Transverse colon (tissue), 4 donors: ENCODE results near the gene ELMO3. TPM values are rescaled to one million over a fixed set of nuclear protein-coding genes. Genes with fewer than 3 reads are reported as not detected.

Experiments
- DNase-seq: peaks from one replicate; pipeline ENCODE4 v3.0.0-alpha.2; 2019
- H3K27ac ChIP-seq, 4 donors: fragments of 200-600 bp; sonication (generic); 2 replicates each; pipeline ENCODE4 v1.5.1; 2016 to 2018; ENCODE audit warnings: inconsistent platforms in 4 of 4
- H3K27me3 ChIP-seq: fragments of 200-600 bp; sonication (generic); 2 replicates; pipeline ENCODE4 v1.5.1; 2017; ENCODE audit warnings: inconsistent platforms
- H3K36me3 ChIP-seq, 4 donors: fragments of 200-600 bp; sonication (generic); 2 replicates each; pipeline ENCODE4 v1.5.1; 2017 to 2019; ENCODE audit warnings: inconsistent platforms in 4 of 4
- H3K4me1 ChIP-seq, 4 donors: fragments of 200-600 bp; sonication (generic); 2 replicates each; pipeline ENCODE4 v1.5.1; 2017 to 2020; ENCODE audit warnings: inconsistent platforms in 4 of 4
- H3K4me3 ChIP-seq, 4 donors: fragments of 200-600 bp; sonication (generic); 1 replicate in 1 of 4; 2 replicates in 3 of 4; pipeline versions ENCODE4 v1.5.1 to v1.6.1; 2017 to 2019; ENCODE audit warnings: inconsistent platforms in 4 of 4
- H3K9me3 ChIP-seq, 2 donors: fragments of 200-600 bp; sonication (generic); 2 replicates each; pipeline ENCODE4 v1.5.1; 2017 to 2019; ENCODE audit warnings: inconsistent platforms in 2 of 2
- EP300 ChIP-seq: sonication (generic); formaldehyde crosslinking; IDR thresholded peaks from one replicate; pipeline ENCODE4 v1.6.1; 2017; ENCODE audit warnings: antibody characterized with exemption, low read depth
- POLR2A ChIP-seq: fragments of 450-650 bp; IDR thresholded peaks from one replicate; pipeline ENCODE4 v1.6.1; 2016; ENCODE audit warnings: antibody characterized with exemption, mild to moderate bottlenecking, moderate library complexity
- POLR2AphosphoS5 ChIP-seq, 3 donors: sonication (generic); formaldehyde crosslinking; IDR thresholded peaks; one replicate each; pipeline ENCODE4 v1.6.1; 2016; ENCODE audit warnings: antibody characterized with exemption in 3 of 3
- WGBS, 2 donors: methylation state at CpG; one replicate each; pipeline ENCODE4 v1.1.5; 2018; ENCODE audit warnings: low coverage in 1 of 2; 5-methylcytosine and 5-hydroxymethylcytosine counted together
- in situ Hi-C, 4 donors: fragments of 200-750 bp; cut with MboI; loops; one replicate each; pipeline versions ENCODE4 v1.15.0 to v1.15.1; 2017; ENCODE audit warnings: low sequenced_read_pairs in 3 of 4, low pct_ligation_motif_present in 1 of 4, low pct_unique_long_range_greater_than_20kb in 1 of 4
- intact Hi-C: fragments of 100-400 bp; cut with DNase I; formaldehyde crosslinking; loops from one replicate; pipeline ENCODE4 v1.15.1; 2023; ENCODE audit warnings: low total_unique reads
- total RNA-seq, 4 donors: library from RNA; depleted of rRNA; stranded (reverse); fragments of >200 nt; gene quantifications; one replicate each; pipeline ENCODE4 v1.1.0, GENCODE V29; 2016
- TF ChIP-seq, protein P1 (sequence below), 5 experiments: fragments of 200-600 bp in 3 of 5; fragments of 450-650 bp in 2 of 5; sonication (generic) in 3 of 5; IDR thresholded peaks; 1 replicate in 2 of 5; 2 replicates in 3 of 5; pipeline ENCODE4 v1.5.1; 2016 to 2017; ENCODE audit warnings: antibody characterized with exemption in 5 of 5, inconsistent platforms in 3 of 5, mild to moderate bottlenecking in 2 of 5, moderate library complexity in 1 of 5

ELMO3 gene
- total RNA-seq, 4 donors from 2014 or later, result 61.0 to 91.5 (median 77.7) TPM

DNA sequence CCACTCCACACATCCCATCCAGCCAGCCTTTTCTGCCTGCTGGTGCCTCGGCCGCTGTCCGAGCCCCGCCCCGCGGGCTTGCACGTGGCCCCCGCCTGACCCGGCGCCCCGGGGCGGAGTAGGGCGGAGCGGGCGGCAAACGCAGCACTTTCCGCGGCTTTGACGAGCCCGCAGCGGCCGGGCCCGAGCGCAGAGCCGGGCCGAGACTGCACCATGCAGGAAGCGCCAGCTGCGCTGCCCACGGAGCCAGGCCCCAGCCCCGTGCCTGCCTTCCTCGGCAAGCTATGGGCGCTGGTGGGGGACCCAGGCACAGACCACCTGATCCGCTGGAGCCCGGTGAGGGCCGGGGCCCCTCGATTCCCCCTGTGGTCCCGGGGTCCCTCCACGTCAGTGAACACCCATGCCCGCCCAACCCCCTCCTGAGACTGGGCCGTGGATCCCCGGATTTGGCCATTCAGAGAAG, 34.3 kb upstream of the ELMO3 start, which contains the start of gene HSF4:
Gene HSF4 (plus strand): TSS at position 147 of the 463 bp plus-strand sequence. CDS start 67 bp downstream, at position 214.
- intact Hi-C loops, result no loop called here
- peaks cover 56% of the 10 kb centered on the region for H3K27me3 ChIP-seq
- H3K4me1 ChIP-seq, result peaks cover 19 to 65% (median 48%) of the 10 kb centered on the region in 4 donors
- peak within 1 kb of the TSS in 3 of 4 donors; percentile 12 to 38 (median 29) for H3K4me3 ChIP-seq
- TF ChIP-seq POLR2A (peak; percentile 7), POLR2AphosphoS5 (IDR thresholded peaks at IDR 0.05) (peak in 2 of 3 donors; percentile 17 to 32), EP300 (no peak)
- TF ChIP-seq, protein P1, sequence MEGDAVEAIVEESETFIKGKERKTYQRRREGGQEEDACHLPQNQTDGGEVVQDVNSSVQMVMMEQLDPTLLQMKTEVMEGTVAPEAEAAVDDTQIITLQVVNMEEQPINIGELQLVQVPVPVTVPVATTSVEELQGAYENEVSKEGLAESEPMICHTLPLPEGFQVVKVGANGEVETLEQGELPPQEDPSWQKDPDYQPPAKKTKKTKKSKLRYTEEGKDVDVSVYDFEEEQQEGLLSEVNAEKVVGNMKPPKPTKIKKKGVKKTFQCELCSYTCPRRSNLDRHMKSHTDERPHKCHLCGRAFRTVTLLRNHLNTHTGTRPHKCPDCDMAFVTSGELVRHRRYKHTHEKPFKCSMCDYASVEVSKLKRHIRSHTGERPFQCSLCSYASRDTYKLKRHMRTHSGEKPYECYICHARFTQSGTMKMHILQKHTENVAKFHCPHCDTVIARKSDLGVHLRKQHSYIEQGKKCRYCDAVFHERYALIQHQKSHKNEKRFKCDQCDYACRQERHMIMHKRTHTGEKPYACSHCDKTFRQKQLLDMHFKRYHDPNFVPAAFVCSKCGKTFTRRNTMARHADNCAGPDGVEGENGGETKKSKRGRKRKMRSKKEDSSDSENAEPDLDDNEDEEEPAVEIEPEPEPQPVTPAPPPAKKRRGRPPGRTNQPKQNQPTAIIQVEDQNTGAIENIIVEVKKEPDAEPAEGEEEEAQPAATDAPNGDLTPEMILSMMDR (IDR thresholded peaks at IDR 0.05), result no peak
- H3K9me3 ChIP-seq, result no peaks in the 10 kb centered on the region
- H3K36me3 ChIP-seq, result no peaks in the 10 kb centered on the region
- in situ Hi-C loops, result loop anchor here in 2 of 4 donors (25.0 kb wide), 2 partner anchors 177 to 202 kb away; partner anchors contain the start of genes CES3 (in 1 of the 2) and CES4A (in 1 of the 2)
- 4% methylated on average over 22 of the region's 41 CpGs; no CpG with 5 or more reads in 1 of the 2 donors for WGBS, 2 donors
- DNase-seq, result peak; percentile 79
- peak within 1 kb of the TSS; percentile 11 to 72 (median 58) for H3K27ac ChIP-seq

DNA sequence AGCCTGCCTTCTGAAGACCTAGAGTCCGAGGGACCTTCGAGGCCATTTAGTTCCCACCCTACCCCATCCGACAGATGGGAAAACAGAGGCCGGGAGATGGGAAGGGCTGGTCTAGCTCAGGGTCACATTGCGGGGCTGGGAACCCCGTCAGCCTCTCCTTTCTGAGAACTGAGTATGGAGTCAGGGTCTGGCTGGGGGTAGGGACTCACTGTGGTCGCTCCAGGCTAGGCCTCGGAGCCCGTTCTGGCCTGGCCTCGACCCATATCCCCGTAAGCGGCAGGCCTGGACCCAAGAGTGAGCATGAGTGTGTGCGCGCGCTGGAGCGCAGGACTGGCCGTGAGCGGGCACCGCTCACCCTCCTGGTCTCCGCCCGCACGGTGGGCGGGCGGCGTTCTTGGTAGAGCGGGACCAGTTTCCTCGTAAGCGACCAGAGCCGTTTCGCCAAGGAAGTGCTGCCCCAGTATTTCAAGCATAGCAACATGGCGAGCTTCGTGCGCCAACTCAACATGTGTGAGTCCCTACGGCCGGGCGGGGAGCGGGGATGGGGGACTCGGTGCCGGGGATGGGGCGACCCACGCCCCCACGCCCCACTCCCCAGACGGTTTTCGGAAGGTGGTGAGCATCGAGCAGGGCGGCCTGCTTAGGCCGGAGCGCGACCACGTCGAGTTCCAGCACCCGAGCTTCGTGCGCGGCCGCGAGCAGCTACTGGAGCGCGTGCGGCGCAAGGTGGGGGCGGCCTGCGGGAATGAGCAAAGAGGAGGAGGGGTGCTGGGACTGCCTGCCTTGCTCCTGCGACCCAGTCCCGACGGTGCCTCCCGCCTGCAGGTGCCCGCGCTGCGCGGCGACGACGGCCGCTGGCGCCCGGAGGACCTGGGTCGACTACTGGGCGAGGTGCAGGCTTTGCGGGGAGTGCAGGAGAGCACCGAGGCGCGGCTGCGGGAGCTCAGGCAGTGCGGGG, 33.5 kb upstream of the ELMO3 start:
- intact Hi-C loops, result no loop called here

DNA sequence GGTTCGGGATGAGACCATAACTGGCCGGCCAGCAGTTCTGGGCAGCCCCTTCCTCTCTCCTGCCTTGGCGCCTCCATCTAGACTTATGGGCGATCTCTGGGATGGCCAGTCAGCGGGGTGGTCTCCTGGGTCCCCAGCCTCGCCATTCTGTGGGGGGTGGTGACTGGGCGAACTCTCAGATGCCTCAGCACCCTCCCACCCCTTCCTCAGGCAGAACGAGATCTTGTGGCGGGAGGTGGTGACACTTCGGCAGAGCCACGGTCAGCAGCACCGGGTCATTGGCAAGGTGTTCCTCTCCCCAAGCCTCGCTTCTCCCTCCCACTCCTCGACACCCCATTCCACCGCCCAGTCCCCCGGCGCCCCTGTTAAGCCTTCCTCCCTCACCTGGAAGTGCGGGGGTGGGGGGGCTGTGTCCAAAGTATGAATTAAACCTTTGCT, 32.8 kb upstream of the ELMO3 start:
- no peak for TF ChIP-seq POLR2A
- TF ChIP-seq, protein P1 (IDR thresholded peaks at IDR 0.05), result no peak
- no peak for TF ChIP-seq EP300
- no peak for TF ChIP-seq POLR2AphosphoS5 (IDR thresholded peaks at IDR 0.05)
- no peaks in the 10 kb centered on the region for H3K36me3 ChIP-seq
- H3K27me3 ChIP-seq, result peaks cover 56% of the 10 kb centered on the region
- 48% methylated on average over 17 of the region's 18 CpGs; no CpG with 5 or more reads in 1 of the 2 donors for WGBS, 2 donors
- intact Hi-C loops (no loop called here), in situ Hi-C loops (loop anchor here in 2 of 4 donors (25.0 kb wide), 2 partner anchors 179 to 204 kb away; partner anchors contain the start of genes CES3 (in 1 of the 2) and CES4A (in 1 of the 2))
- peaks cover 22 to 73% (median 55%) of the 10 kb centered on the region in 4 donors for H3K4me1 ChIP-seq
- no peak for DNase-seq
- no peaks in the 10 kb centered on the region for H3K9me3 ChIP-seq
- H3K27ac ChIP-seq, result no peak overlapping the region
- no peak overlapping the region for H3K4me3 ChIP-seq

More for the DNA sequence above, 33.5 kb upstream of the ELMO3 start:
- TF ChIP-seq EP300 (no peak), POLR2AphosphoS5 (IDR thresholded peaks at IDR 0.05) (no peak), POLR2A (peak; percentile 9)
- TF ChIP-seq, protein P1 (IDR thresholded peaks at IDR 0.05), result no peak
- H3K4me3 ChIP-seq, result peak overlapping the region in 1 of 4 donors; percentile 38
- peaks cover 56% of the 10 kb centered on the region for H3K27me3 ChIP-seq
- H3K9me3 ChIP-seq, result no peaks in the 10 kb centered on the region
- in situ Hi-C loops, result loop anchor here in 2 of 4 donors (25.0 kb wide), 2 partner anchors 178 to 203 kb away; partner anchors contain the start of genes CES3 (in 1 of the 2) and CES4A (in 1 of the 2)
- H3K36me3 ChIP-seq, result no peaks in the 10 kb centered on the region
- WGBS, 2 donors, result 29% methylated on average over 53 of the region's 85 CpGs; no CpG with 5 or more reads in 1 of the 2 donors
- H3K27ac ChIP-seq, result peak overlapping the region; percentile 11 to 72 (median 50)
- H3K4me1 ChIP-seq, result peaks cover 23 to 71% (median 54%) of the 10 kb centered on the region in 4 donors
- DNase-seq, result no peak
